ENCODE data around the gene UBE2S. TPM values are rescaled to one million over a fixed set of nuclear protein-coding genes. Genes with fewer than 3 reads are reported as not detected.

The UBE2S gene
- polyA plus RNA-seq, 1 donor (not counting 4 experiments of a cell fraction or from before 2014, with no cell fraction given) = 31.8 TPM

DNA sequence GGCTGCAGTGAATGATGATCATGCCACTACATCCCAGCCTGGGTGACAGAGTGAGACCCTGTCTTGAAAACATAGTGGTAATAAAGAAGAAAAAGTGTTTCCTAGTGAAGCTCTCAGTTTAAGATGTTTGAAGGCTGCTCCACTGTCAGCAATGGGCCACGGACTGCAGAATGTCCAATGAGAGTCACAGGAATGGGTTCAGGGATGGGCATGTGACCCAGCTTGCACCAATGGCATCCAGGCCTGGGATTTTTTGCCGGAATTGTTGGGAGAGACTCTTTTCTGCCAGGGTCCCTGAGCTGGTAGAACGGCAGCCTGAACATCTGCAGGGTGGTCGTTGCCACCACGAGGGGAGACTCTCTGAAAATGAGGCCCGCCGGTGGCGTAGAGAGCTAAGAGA is 29.3 kb upstream of the UBE2S start:
- FAIRE-seq = no peak
- dilution Hi-C loops (cut with MboI; ENCODE audit: extremely low pct_ligation_motif_present, low sequenced_read_pairs) = no loop called here
- peaks cover 45% of the 10 kb centered on the region for H3K27me3 ChIP-seq (ENCODE audit: control insufficient read depth, extremely low read depth, insufficient read depth, low read length)

DNA sequence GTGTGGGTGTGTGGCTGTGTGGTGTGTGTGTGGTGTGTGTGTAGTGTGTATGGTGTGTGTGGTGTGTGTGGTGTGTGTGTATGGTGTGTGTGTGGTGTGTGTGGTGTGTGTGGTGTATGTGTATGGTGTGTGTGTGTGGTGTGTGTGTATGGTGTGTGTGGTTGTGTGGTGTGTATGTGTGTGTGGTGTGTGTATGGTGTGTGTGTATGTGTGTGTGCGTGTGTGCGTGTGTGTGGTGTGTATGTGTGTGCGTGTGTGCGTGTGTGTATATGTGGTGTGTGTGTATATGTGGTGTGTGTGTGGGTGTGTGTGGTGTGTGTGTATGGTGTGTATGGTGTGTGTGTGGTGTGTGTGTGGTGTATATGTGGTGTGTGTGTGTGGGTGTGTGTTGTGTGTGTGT is 27.4 kb upstream of the UBE2S start:
- peaks cover 9% of the 10 kb centered on the region for H4K20me1 ChIP-seq (ENCODE audit: control insufficient read depth, extremely low read depth, insufficient read depth, low read length)
- no peak overlapping the region for H2AFZ ChIP-seq (ENCODE audit: control insufficient read depth, low read length)
- FAIRE-seq (no peak), DNase-seq (ENCODE audit: low read depth, low spot score) (no peak)
- H3K9ac ChIP-seq (ENCODE audit: control insufficient read depth, extremely low read depth, insufficient read depth, low read length) = no peak overlapping the region
- no peaks in the 10 kb centered on the region for H3K9me1 ChIP-seq (ENCODE audit: control insufficient read depth, extremely low read depth, insufficient read depth, low read length)
- no peak overlapping the region for H3K4me2 ChIP-seq (ENCODE audit: control insufficient read depth, extremely low read depth, insufficient read depth, low read depth, low read length)
- no peaks in the 10 kb centered on the region for H3K9me3 ChIP-seq (ENCODE audit: control insufficient read depth, low read depth, low read length)
- H3K4me3 ChIP-seq (ENCODE audit: control insufficient read depth in 2 of 3, extremely low read depth in 1 of 3, insufficient read depth in 2 of 3, low read depth in 1 of 3, low read length in 3 of 3) = no peak overlapping the region
- no peaks in the 10 kb centered on the region for H3K4me1 ChIP-seq (ENCODE audit: control insufficient read depth, extremely low read depth, insufficient read depth, low read length)
- H3K27me3 ChIP-seq (ENCODE audit: control insufficient read depth, extremely low read depth, insufficient read depth, low read length) = peaks cover 31% of the 10 kb centered on the region
- dilution Hi-C loops (cut with MboI; ENCODE audit: extremely low pct_ligation_motif_present, low sequenced_read_pairs) = no loop called here
- no peaks in the 10 kb centered on the region for H3K79me2 ChIP-seq (ENCODE audit: control insufficient read depth, insufficient read depth, low read length)
- H3K36me3 ChIP-seq (ENCODE audit: control insufficient read depth in 2 of 2, extremely low read depth in 1 of 2, insufficient read depth in 2 of 2, low read length in 2 of 2) = no peaks in the 10 kb centered on the region
- TF ChIP-seq, protein P1, sequence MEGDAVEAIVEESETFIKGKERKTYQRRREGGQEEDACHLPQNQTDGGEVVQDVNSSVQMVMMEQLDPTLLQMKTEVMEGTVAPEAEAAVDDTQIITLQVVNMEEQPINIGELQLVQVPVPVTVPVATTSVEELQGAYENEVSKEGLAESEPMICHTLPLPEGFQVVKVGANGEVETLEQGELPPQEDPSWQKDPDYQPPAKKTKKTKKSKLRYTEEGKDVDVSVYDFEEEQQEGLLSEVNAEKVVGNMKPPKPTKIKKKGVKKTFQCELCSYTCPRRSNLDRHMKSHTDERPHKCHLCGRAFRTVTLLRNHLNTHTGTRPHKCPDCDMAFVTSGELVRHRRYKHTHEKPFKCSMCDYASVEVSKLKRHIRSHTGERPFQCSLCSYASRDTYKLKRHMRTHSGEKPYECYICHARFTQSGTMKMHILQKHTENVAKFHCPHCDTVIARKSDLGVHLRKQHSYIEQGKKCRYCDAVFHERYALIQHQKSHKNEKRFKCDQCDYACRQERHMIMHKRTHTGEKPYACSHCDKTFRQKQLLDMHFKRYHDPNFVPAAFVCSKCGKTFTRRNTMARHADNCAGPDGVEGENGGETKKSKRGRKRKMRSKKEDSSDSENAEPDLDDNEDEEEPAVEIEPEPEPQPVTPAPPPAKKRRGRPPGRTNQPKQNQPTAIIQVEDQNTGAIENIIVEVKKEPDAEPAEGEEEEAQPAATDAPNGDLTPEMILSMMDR (optimal IDR thresholded peaks at IDR 0.05 in 1 of 3, IDR thresholded peaks at IDR 0.05 in 1 of 3, conservative IDR thresholded peaks at IDR 0.05 in 1 of 3; ENCODE audit: extremely low read depth in 1 of 3, insufficient read depth in 2 of 3, low read length in 3 of 3) = no peak
- TF ChIP-seq EZH2 (IDR thresholded peaks at IDR 0.05; ENCODE audit: low read length) = no peak
- no peak overlapping the region for H3K27ac ChIP-seq (ENCODE audit: control insufficient read depth, insufficient read depth, low read length)

More for the DNA sequence above, 29.3 kb upstream of the UBE2S start:
- Histone ChIP-seq H3K27ac (ENCODE audit: control insufficient read depth, insufficient read depth, low read length) (no peak overlapping the region), H3K4me2 (ENCODE audit: control insufficient read depth, extremely low read depth, insufficient read depth, low read depth, low read length) (no peak overlapping the region), H3K9me1 (ENCODE audit: control insufficient read depth, extremely low read depth, insufficient read depth, low read length) (no peaks in the 10 kb centered on the region), H2AFZ (ENCODE audit: control insufficient read depth, low read length) (no peak overlapping the region), H3K36me3 (ENCODE audit: control insufficient read depth in 2 of 2, extremely low read depth in 1 of 2, insufficient read depth in 2 of 2, low read length in 2 of 2) (no peaks in the 10 kb centered on the region), H3K79me2 (ENCODE audit: control insufficient read depth, insufficient read depth, low read length) (no peaks in the 10 kb centered on the region), H3K9me3 (ENCODE audit: control insufficient read depth, low read depth, low read length) (no peaks in the 10 kb centered on the region), H4K20me1 (ENCODE audit: control insufficient read depth, extremely low read depth, insufficient read depth, low read length) (peaks cover 9% of the 10 kb centered on the region), H3K4me1 (ENCODE audit: control insufficient read depth, extremely low read depth, insufficient read depth, low read length) (peaks cover 3% of the 10 kb centered on the region), H3K9ac (ENCODE audit: control insufficient read depth, extremely low read depth, insufficient read depth, low read length) (no peak overlapping the region), H3K4me3 (ENCODE audit: control insufficient read depth in 2 of 3, extremely low read depth in 1 of 3, insufficient read depth in 2 of 3, low read depth in 1 of 3, low read length in 3 of 3) (no peak overlapping the region)
- no peak for DNase-seq (ENCODE audit: low read depth, low spot score)
- TF ChIP-seq EZH2 (IDR thresholded peaks at IDR 0.05; ENCODE audit: low read length) = no peak
- TF ChIP-seq, protein P1 (optimal IDR thresholded peaks at IDR 0.05 in 1 of 3, IDR thresholded peaks at IDR 0.05 in 1 of 3, conservative IDR thresholded peaks at IDR 0.05 in 1 of 3; ENCODE audit: extremely low read depth in 1 of 3, insufficient read depth in 2 of 3, low read length in 3 of 3) = no peak

All from keratinocyte (primary cell).